HL-60 (cell line): Measurements from ENCODE around the gene SSH2.

ENCODE experiments used
- DNase-seq, 2 experiments: peaks; one replicate each; pipeline ENCODE4 v3.0.0-alpha.2; 2010 to 2020; ENCODE audit warnings: low read depth in 1 of 2, low spot score in 1 of 2
- H3K27ac ChIP-seq: fragments of 250-450 bp; sonication (Bioruptor Pico); replicated peaks from 2 replicates; pipeline ENCODE4 v1.5.1; 2020; ENCODE audit warnings: mild to moderate bottlenecking, moderate library complexity
- H3K27me3 ChIP-seq: fragments of 250-450 bp; sonication (Bioruptor Pico); 2 replicates; pipeline ENCODE4 v1.5.1; 2021; ENCODE audit warnings: mild to moderate bottlenecking, moderate library complexity; ENCODE audit not compliant: insufficient read depth, poor library complexity, severe bottlenecking
- H3K4me3 ChIP-seq: replicated peaks from 2 replicates; pipeline ENCODE4 v1.5.1; 2011; ENCODE audit warnings: mild to moderate bottlenecking, control low read depth, low read length; ENCODE audit not compliant: insufficient read depth
- GABPA ChIP-seq: IDR thresholded peaks from 2 replicates; pipeline ENCODE4 v1.6.1; 2012; ENCODE audit warnings: low read depth
- POLR2AphosphoS5 ChIP-seq: IDR thresholded peaks from 2 replicates; pipeline ENCODE4 v1.6.1; 2012; ENCODE audit warnings: low read depth
- SPI1 ChIP-seq: IDR thresholded peaks from 2 replicates; pipeline ENCODE4 v1.6.1; 2012; ENCODE audit warnings: low read depth, mild to moderate bottlenecking, borderline replicate concordance
- TF ChIP-seq, protein P1 (sequence below): IDR thresholded peaks from one replicate; pipeline ENCODE4 v1.5.1; 2011; ENCODE audit warnings: low read length, control low read depth, inconsistent platforms; ENCODE audit not compliant: insufficient read depth
- TF ChIP-seq, protein P2 (sequence below): IDR thresholded peaks from 2 replicates; pipeline ENCODE4 v1.6.1; 2012; ENCODE audit warnings: low read depth; ENCODE audit not compliant: insufficient replicate concordance

SSH2 gene

DNA sequence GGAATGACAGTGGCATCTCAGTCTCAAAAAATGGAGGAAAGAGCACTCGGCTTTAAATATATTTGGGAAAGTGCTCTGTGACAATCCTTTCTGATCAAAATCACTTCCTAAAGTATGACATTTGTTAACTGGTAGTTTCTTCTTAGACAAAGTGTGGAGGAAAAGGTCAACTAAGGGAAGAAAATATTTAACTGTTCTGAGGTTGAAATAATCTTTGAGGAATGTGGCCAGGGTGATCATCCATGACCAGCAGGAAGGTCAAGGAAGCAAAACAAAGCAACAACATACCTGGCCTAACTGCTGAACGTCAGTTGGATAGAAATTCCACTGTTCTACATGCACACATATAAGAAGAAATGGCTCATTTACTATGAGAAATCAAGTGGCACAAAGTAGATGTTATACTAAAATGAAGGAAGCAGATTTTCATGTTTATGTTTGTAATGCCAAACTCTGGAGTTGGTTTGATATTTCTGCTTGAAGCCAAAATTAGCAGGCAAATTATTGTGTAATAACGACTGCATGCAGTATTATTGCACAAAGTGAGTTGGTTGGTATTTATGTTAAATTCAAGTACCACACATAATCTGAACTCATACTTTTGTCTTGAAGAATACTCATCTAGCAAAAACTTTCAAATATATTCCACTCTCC, 220.0 kb downstream of the SSH2 start:
- Histone ChIP-seq H3K4me3 (peak overlapping the region; percentile 4; the same call in 1 of the 2 replicates), H3K27me3 (no peaks in the 10 kb centered on the region), H3K27ac (peak overlapping the region; percentile 64)
- TF ChIP-seq GABPA: no peak
- DNase-seq: peak in 1 of 2 experiments; percentile 72

DNA sequence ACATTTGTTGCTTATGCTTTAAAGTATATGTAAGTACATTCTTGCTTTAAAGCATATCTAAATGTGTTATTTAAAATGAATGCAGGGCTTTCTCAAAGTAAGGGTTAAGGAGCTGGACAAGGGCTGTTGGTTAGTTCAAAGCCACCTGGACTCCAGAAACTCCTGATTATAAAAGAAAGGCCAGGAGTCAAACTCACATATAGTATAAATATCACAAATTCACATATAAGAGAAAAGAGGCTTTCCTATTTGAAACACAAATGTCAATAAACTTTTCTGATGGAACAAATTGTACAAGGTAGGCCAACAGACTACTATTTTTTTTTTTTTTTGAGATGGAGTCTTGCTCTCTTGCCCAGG, 222.8 kb downstream of the SSH2 start:
- TF ChIP-seq POLR2AphosphoS5 (no peak), GABPA (no peak), SPI1 (no peak)
- TF ChIP-seq, protein P1, sequence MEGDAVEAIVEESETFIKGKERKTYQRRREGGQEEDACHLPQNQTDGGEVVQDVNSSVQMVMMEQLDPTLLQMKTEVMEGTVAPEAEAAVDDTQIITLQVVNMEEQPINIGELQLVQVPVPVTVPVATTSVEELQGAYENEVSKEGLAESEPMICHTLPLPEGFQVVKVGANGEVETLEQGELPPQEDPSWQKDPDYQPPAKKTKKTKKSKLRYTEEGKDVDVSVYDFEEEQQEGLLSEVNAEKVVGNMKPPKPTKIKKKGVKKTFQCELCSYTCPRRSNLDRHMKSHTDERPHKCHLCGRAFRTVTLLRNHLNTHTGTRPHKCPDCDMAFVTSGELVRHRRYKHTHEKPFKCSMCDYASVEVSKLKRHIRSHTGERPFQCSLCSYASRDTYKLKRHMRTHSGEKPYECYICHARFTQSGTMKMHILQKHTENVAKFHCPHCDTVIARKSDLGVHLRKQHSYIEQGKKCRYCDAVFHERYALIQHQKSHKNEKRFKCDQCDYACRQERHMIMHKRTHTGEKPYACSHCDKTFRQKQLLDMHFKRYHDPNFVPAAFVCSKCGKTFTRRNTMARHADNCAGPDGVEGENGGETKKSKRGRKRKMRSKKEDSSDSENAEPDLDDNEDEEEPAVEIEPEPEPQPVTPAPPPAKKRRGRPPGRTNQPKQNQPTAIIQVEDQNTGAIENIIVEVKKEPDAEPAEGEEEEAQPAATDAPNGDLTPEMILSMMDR: no peak
- TF ChIP-seq, protein P2, sequence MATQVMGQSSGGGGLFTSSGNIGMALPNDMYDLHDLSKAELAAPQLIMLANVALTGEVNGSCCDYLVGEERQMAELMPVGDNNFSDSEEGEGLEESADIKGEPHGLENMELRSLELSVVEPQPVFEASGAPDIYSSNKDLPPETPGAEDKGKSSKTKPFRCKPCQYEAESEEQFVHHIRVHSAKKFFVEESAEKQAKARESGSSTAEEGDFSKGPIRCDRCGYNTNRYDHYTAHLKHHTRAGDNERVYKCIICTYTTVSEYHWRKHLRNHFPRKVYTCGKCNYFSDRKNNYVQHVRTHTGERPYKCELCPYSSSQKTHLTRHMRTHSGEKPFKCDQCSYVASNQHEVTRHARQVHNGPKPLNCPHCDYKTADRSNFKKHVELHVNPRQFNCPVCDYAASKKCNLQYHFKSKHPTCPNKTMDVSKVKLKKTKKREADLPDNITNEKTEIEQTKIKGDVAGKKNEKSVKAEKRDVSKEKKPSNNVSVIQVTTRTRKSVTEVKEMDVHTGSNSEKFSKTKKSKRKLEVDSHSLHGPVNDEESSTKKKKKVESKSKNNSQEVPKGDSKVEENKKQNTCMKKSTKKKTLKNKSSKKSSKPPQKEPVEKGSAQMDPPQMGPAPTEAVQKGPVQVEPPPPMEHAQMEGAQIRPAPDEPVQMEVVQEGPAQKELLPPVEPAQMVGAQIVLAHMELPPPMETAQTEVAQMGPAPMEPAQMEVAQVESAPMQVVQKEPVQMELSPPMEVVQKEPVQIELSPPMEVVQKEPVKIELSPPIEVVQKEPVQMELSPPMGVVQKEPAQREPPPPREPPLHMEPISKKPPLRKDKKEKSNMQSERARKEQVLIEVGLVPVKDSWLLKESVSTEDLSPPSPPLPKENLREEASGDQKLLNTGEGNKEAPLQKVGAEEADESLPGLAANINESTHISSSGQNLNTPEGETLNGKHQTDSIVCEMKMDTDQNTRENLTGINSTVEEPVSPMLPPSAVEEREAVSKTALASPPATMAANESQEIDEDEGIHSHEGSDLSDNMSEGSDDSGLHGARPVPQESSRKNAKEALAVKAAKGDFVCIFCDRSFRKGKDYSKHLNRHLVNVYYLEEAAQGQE: no peak
- no peak overlapping the region for H3K4me3 ChIP-seq
- peak overlapping the region; percentile 98 for H3K27ac ChIP-seq
- DNase-seq: no peak
- no peaks in the 10 kb centered on the region for H3K27me3 ChIP-seq

DNA sequence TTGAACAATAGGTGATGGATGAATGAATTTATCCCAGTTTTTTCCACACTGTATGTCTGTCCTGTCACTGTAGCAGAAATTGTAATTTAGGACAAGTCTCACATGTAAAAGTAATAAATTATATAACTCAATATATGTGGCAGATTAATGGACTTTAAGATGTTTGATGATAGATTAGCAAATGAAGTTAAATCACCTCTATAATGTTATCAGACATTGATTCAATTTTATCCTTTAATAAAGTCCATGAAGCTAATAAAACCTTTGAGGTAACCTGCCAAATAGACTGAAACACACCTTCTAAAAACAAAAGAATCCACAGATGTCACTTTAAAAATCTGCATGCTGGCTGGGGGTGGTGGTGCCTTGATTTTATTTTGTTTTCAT, 224.0 kb downstream of the SSH2 start:
- H3K27ac ChIP-seq: peak overlapping the region; percentile 98
- TF ChIP-seq, protein P2: no peak
- TF ChIP-seq, protein P1: no peak
- no peaks in the 10 kb centered on the region for H3K27me3 ChIP-seq
- no peak for DNase-seq
- H3K4me3 ChIP-seq: no peak overlapping the region

DNA sequence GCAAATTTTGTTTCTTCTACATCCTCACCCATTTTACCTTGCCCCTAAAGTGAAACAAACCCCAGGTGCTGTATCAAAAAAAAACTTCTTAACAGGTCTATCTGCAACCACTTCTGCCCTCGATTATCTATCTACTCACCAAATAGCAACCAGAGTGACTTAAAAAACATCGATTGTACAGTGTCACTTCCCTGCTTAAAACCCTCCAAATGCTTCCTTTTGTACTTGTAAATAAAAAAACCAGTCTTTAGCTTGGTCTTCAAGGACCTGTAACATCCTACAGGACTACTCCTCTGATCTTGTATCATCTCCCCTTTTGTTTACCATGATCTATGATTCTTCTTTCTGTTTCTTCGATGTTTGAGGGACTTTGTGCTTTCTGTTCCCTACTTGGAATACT, 224.6 kb downstream of the SSH2 start:
- peak overlapping the region; percentile 98 for H3K27ac ChIP-seq
- DNase-seq: no peak
- no peak overlapping the region for H3K4me3 ChIP-seq
- TF ChIP-seq, protein P2: no peak
- TF ChIP-seq, protein P1: no peak
- no peaks in the 10 kb centered on the region for H3K27me3 ChIP-seq
